Natural killer cell (primary cell): ENCODE data around the gene LEMD2. TPM values are rescaled to one million over a fixed set of nuclear protein-coding genes. Genes with fewer than 3 reads are reported as not detected.

Source experiments
- ATAC-seq, 3 donors: fragments of 150-1000 bp in 2 of 3; fragments of 200-7000 bp in 1 of 3; cut with Tn5 transposase; 1 replicate in 1 of 3; 2 replicates in 2 of 3; pipeline ENCODE4 v1.10.0; 2021; ENCODE audit warnings: mild to moderate bottlenecking in 2 of 3, moderate library complexity in 2 of 3
- DNase-seq, 2 donors: peaks; one replicate each; pipeline versions ENCODE4 v3.0.0 to v3.0.0-alpha.2; 2013 to 2021; ENCODE audit warnings: mixed read lengths in 1 of 2
- H3K27ac ChIP-seq: one replicate; pipeline ENCODE4 v1.5.1; 2013; ENCODE audit warnings: mild to moderate bottlenecking, low read length
- H3K27me3 ChIP-seq: one replicate; pipeline ENCODE4 v1.6.1; 2013; ENCODE audit warnings: low read length; ENCODE audit not compliant: control insufficient read depth, insufficient read depth
- H3K36me3 ChIP-seq: one replicate; pipeline ENCODE4 v1.6.1; 2013; ENCODE audit warnings: low read length; ENCODE audit not compliant: control insufficient read depth, insufficient read depth
- H3K4me1 ChIP-seq: one replicate; pipeline ENCODE4 v1.6.1; 2013; ENCODE audit warnings: low read length; ENCODE audit not compliant: control insufficient read depth, insufficient read depth
- H3K4me3 ChIP-seq: one replicate; pipeline ENCODE4 v1.5.1; 2013; ENCODE audit warnings: low read length
- H3K9me3 ChIP-seq: one replicate; pipeline ENCODE4 v1.6.1; 2013; ENCODE audit warnings: low read length; ENCODE audit not compliant: control insufficient read depth, insufficient read depth
- H3K27ac Mint-ChIP-seq, 2 donors: one replicate each; pipeline ENCODE4 v1.8.0; 2022; ENCODE audit warnings: mild to moderate bottlenecking in 2 of 2, mixed read lengths in 2 of 2, moderate library complexity in 1 of 2
- H3K27me3 Mint-ChIP-seq, 2 donors: one replicate each; pipeline ENCODE4 v1.8.0; 2022; ENCODE audit warnings: low read depth in 2 of 2, mixed read lengths in 2 of 2
- H3K36me3 Mint-ChIP-seq: one replicate; pipeline ENCODE4 v1.8.0; 2022; ENCODE audit warnings: mixed read lengths
- H3K4me1 Mint-ChIP-seq, 2 donors: one replicate each; pipeline ENCODE4 v1.8.0; 2022; ENCODE audit warnings: mixed read lengths in 2 of 2
- H3K4me3 Mint-ChIP-seq: one replicate; pipeline ENCODE4 v1.8.0; 2022; ENCODE audit warnings: mild to moderate bottlenecking, moderate library complexity, mixed read lengths
- H3K9me3 Mint-ChIP-seq, 2 donors: one replicate each; pipeline ENCODE4 v1.8.0; 2022; ENCODE audit warnings: mixed read lengths in 2 of 2
- WGBS: methylation state at CpG from one replicate; pipeline ENCODE4 v1.1.7; 2013; ENCODE audit warnings: missing lambda C conversion rate; ENCODE audit not compliant: insufficient coverage; 5-methylcytosine and 5-hydroxymethylcytosine counted together
- intact Hi-C: fragments of 100-400 bp; cut with micrococcal nuclease; formaldehyde crosslinking; loops from one replicate; pipeline ENCODE4 v1.14.2; 2022
- total RNA-seq, 4 donors: library from RNA; stranded (reverse); fragments of 120-200 nt in 1 of 4; gene quantifications; one replicate each; pipeline versions ENCODE4 v1.2.3 to v1.2.4, GENCODE V29; 2013 to 2022
- TF ChIP-seq, protein P1 (sequence below): fragments of 200-600 bp; IDR thresholded peaks from one replicate; pipeline ENCODE4 v1.8.0; 2022; ENCODE audit warnings: antibody characterized with exemption

LEMD2 gene
- total RNA-seq, 3 donors from 2014 or later (not counting 1 experiment from before 2014, with no cell fraction given): 109 to 133 (median 121) TPM

DNA sequence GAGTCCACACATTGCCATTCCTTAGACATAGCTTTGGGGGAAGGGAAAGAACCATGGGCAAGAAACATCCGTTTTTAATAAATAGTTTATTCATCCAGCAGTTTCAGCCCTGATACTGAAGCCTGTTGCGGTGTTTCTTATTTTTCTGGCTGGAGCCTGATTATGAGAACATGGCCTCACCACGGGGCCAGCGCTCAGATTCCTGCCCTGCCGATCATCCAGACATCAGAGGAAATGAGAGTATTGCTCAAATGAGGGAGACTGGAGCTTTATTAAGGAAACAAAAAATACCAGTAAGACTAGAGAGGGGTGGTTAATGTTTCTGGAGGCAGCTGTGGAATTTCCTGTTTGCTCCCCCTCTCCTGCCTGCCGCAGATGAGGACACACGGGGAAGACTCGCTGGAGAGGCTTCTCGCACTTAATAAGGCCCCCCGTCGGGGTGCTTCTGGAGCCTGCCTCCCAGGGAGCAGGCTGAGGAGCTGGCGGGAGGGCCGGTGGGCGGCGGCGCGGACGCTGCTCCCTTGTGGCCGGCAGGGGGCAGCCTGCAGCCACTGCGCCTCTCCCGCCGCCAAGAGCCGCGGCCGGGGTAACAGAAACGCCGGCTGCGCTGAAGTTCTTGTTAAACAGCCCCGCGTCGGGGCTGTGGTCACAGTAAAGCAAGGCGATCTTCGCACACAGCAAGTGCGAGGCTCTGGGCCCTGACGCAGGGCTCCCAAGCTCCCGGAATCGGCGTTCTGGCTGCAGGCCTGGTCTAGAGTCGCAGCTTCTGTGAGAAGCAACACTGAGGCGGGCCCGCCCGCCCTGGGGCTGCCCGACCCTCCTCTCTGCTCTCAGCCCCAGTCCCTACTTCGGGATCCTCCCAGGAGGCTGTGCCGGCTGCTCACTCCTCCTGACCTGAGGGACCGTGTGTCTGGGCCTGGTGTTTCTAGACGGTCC is 17.5 kb downstream of the LEMD2 start:
- H3K36me3 ChIP-seq: peaks cover 35% of the 10 kb centered on the region
- 32% methylated on average over 47 of the region's 47 CpGs for WGBS
- H3K4me3 ChIP-seq: no peak overlapping the region
- H3K27ac Mint-ChIP-seq: no peak overlapping the region
- DNase-seq (peak; percentile 64 to 81), ATAC-seq (peak; percentile 78 to 87 (median 82))
- no peak overlapping the region for H3K4me3 Mint-ChIP-seq
- H3K27me3 ChIP-seq: no peaks in the 10 kb centered on the region
- no peak overlapping the region for H3K27ac ChIP-seq
- no peaks in the 10 kb centered on the region for H3K9me3 ChIP-seq
- H3K36me3 Mint-ChIP-seq: peaks cover 7% of the 10 kb centered on the region
- no peaks in the 10 kb centered on the region for H3K9me3 Mint-ChIP-seq
- H3K4me1 Mint-ChIP-seq: peaks cover 5 to 6% of the 10 kb centered on the region in 2 donors
- intact Hi-C loops: loop anchor here (1.0 to 2.0 kb wide), 2 partner anchors 256 to 383 kb away; no protein-coding TSS in a partner anchor
- H3K27me3 Mint-ChIP-seq: peaks cover 6 to 10% of the 10 kb centered on the region in 2 donors
- TF ChIP-seq, protein P1, sequence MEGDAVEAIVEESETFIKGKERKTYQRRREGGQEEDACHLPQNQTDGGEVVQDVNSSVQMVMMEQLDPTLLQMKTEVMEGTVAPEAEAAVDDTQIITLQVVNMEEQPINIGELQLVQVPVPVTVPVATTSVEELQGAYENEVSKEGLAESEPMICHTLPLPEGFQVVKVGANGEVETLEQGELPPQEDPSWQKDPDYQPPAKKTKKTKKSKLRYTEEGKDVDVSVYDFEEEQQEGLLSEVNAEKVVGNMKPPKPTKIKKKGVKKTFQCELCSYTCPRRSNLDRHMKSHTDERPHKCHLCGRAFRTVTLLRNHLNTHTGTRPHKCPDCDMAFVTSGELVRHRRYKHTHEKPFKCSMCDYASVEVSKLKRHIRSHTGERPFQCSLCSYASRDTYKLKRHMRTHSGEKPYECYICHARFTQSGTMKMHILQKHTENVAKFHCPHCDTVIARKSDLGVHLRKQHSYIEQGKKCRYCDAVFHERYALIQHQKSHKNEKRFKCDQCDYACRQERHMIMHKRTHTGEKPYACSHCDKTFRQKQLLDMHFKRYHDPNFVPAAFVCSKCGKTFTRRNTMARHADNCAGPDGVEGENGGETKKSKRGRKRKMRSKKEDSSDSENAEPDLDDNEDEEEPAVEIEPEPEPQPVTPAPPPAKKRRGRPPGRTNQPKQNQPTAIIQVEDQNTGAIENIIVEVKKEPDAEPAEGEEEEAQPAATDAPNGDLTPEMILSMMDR: peak; percentile 88
- peaks cover 8% of the 10 kb centered on the region for H3K4me1 ChIP-seq

DNA sequence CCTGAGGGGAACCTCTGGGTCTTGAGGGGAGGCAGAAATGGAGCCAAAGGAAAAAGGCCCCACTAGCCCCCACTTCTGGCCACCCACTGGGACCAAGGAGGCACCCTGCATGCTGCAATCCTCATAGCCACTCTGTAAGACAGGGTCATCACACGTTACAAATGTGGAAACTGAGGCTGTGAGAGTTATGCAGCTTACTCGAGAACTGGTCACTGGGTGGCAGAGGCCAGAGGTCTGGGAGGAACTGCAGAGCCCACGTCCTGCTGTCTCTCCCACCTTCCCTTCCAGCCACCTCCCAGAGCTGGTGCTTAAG is 18.1 kb downstream of the LEMD2 start:
- no peak overlapping the region for H3K27ac ChIP-seq
- H3K4me1 Mint-ChIP-seq: peaks cover 5 to 6% of the 10 kb centered on the region in 2 donors

DNA sequence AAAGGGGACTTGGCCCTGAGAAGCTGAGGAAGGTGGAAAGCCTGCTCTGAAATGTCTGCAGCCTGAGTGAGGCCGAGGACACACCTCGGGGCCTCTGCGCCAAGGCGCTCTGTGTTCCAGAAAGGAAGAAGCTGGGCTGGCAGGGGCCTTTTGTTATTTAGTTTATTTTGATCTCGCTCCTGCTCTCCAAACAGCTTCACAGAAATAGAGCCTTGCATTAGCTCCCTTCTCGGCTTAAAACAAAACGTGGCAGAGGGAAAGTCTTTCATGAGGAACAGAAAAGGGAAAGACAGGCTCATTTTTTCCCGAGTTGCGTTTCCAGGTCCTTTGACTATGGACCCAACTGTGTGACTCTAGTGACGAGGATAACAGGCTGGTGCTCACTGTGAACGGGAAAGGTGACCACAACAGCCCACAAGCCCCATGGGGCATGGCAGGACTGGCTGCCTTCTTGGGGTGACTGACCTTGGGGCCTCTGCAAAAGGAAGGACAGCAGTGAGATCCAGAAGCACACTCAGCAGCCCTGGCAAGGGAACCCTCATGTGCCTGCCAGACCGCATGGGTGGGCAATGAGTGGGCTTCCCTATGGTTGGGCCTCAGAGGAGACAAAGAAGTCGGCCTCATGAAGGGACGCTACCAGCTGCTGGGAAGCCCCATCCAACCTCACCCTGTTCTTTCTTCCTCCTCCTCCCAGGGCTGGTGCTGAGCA is 18.7 kb downstream of the LEMD2 start:
- Mint-ChIP-seq H3K4me1 (peaks cover 5 to 6% of the 10 kb centered on the region in 2 donors), H3K4me3 (no peak overlapping the region), H3K27me3 (peaks cover 6 to 12% of the 10 kb centered on the region in 2 donors), H3K9me3 (no peaks in the 10 kb centered on the region), H3K27ac (no peak overlapping the region), H3K36me3 (peaks cover 7% of the 10 kb centered on the region)
- Histone ChIP-seq H3K9me3 (no peaks in the 10 kb centered on the region), H3K4me1 (peaks cover 8% of the 10 kb centered on the region), H3K4me3 (no peak overlapping the region), H3K27ac (no peak overlapping the region), H3K36me3 (peaks cover 25% of the 10 kb centered on the region), H3K27me3 (no peaks in the 10 kb centered on the region)
- intact Hi-C loops: loop anchor here (2.0 kb wide), 1 partner anchor 385 kb away; no protein-coding TSS in a partner anchor
- 47% methylated on average over 14 of the region's 14 CpGs for WGBS
- ATAC-seq (no peak), DNase-seq (no peak)
- TF ChIP-seq, protein P1: no peak

More for the DNA sequence above, 18.1 kb downstream of the LEMD2 start:
- no peaks in the 10 kb centered on the region for H3K9me3 Mint-ChIP-seq
- H3K4me3 Mint-ChIP-seq: no peak overlapping the region
- H3K36me3 ChIP-seq: peaks cover 29% of the 10 kb centered on the region
- peaks cover 7% of the 10 kb centered on the region for H3K36me3 Mint-ChIP-seq
- H3K27me3 ChIP-seq: no peaks in the 10 kb centered on the region
- ATAC-seq (no peak), DNase-seq (no peak)
- H3K9me3 ChIP-seq: no peaks in the 10 kb centered on the region
- no peak overlapping the region for H3K4me3 ChIP-seq
- peaks cover 6 to 12% of the 10 kb centered on the region in 2 donors for H3K27me3 Mint-ChIP-seq
- intact Hi-C loops: loop anchor here (1.0 to 2.0 kb wide), 2 partner anchors 257 to 384 kb away; no protein-coding TSS in a partner anchor
- H3K4me1 ChIP-seq: peaks cover 8% of the 10 kb centered on the region
- TF ChIP-seq, protein P1: no peak
- H3K27ac Mint-ChIP-seq: no peak overlapping the region
- WGBS: 75% methylated on average over 2 of the region's 3 CpGs
